HG03103 (cell line): ENCODE data around the gene COBLL1.

ENCODE experiments used
- ATAC-seq: cut with Tn5 transposase; IDR thresholded peaks from one replicate; pipeline ENCODE4 v1.9.1; 2021; ENCODE audit warnings: low read depth; ENCODE audit not compliant: unreplicated experiment

Gene COBLL1

GRCh38 chr2:164826293-164827243 lies 15.1 kb downstream of the COBLL1 start:
- no peak for ATAC-seq

GRCh38 chr2:164824872-164825271 lies 16.8 kb downstream of the COBLL1 start:
- ATAC-seq = no peak

- ATAC-seq = no peak
Observed at GRCh38 chr2:164823126-164823525, 18.5 kb downstream of the COBLL1 start.

GRCh38 chr2:164821338-164821737 lies 20.3 kb downstream of the COBLL1 start:
- no peak for ATAC-seq

- no peak for ATAC-seq
Observed at GRCh38 chr2:164818149-164819136, 23.2 kb downstream of the COBLL1 start.

GRCh38 chr2:164816900-164817299 lies 24.7 kb downstream of the COBLL1 start:
- ATAC-seq = no peak

- no peak for ATAC-seq
Observed at GRCh38 chr2:164816046-164816445, 25.6 kb downstream of the COBLL1 start.

GRCh38 chr2:164815071-164815793 lies 26.4 kb downstream of the COBLL1 start:
- no peak for ATAC-seq

GRCh38 chr2:164813535-164813934 lies 28.1 kb downstream of the COBLL1 start:
- ATAC-seq = no peak

GRCh38 chr2:164812378-164812777 lies 29.2 kb downstream of the COBLL1 start:
- ATAC-seq = no peak

GRCh38 chr2:164811819-164812218 lies 29.8 kb downstream of the COBLL1 start:
- ATAC-seq = no peak

- ATAC-seq = no peak
Observed at GRCh38 chr2:164810843-164811242, 30.8 kb downstream of the COBLL1 start.

- ATAC-seq = no peak
Observed at GRCh38 chr2:164808776-164809175, 32.8 kb downstream of the COBLL1 start.

- no peak for ATAC-seq
Observed at GRCh38 chr2:164803776-164804466, 37.7 kb downstream of the COBLL1 start.

- ATAC-seq = no peak
Observed at GRCh38 chr2:164802095-164802707, 39.4 kb downstream of the COBLL1 start.

GRCh38 chr2:164800572-164800971 lies 41.1 kb downstream of the COBLL1 start:
- ATAC-seq = no peak

- ATAC-seq = no peak
Observed at GRCh38 chr2:164797627-164798026, 44.0 kb downstream of the COBLL1 start.

- ATAC-seq = no peak
Observed at GRCh38 chr2:164796999-164797398, 44.6 kb downstream of the COBLL1 start.

GRCh38 chr2:164794432-164795231 lies 47.0 kb downstream of the COBLL1 start:
- no peak for ATAC-seq
